ENCODE measurements around the gene ZNF766.
"Not testable (repeated sequence)": the region's sequence is repeated elsewhere in the genome, so short reads cannot be mapped to it uniquely, and the experiment has no call there.

ZNF766 gene

GRCh38 chr19:52269338-52270261, at the start of gene ZNF766:
ZNF766 (plus strand) TSS chr19:52269587; CDS start chr19:52269614, 27 bp downstream.
- peak; percentile 93 to 96 for DNase-seq (ENCODE audit: low read depth in 2 of 2, low spot score in 1 of 2)

- no peak for DNase-seq (ENCODE audit: low read depth in 2 of 2, low spot score in 1 of 2)
Measured at GRCh38 chr19:52219611-52220010, 49.8 kb upstream of the ZNF766 start.

GRCh38 chr19:52221031-52221430, 48.4 kb upstream of the ZNF766 start:
- DNase-seq (ENCODE audit: low read depth in 2 of 2, low spot score in 1 of 2): no peak

- DNase-seq (ENCODE audit: low read depth in 2 of 2, low spot score in 1 of 2): no peak
Measured at GRCh38 chr19:52221831-52222375, 47.5 kb upstream of the ZNF766 start.

- DNase-seq (ENCODE audit: low read depth in 2 of 2, low spot score in 1 of 2): no peak
Measured at GRCh38 chr19:52224211-52224610, 45.2 kb upstream of the ZNF766 start.

- DNase-seq (ENCODE audit: low read depth in 2 of 2, low spot score in 1 of 2): no peak
Measured at GRCh38 chr19:52226652-52227051, 42.7 kb upstream of the ZNF766 start.

- DNase-seq (ENCODE audit: low read depth in 2 of 2, low spot score in 1 of 2): no peak
Measured at GRCh38 chr19:52227196-52227940, 42.0 kb upstream of the ZNF766 start.

- no peak for DNase-seq (ENCODE audit: low read depth in 2 of 2, low spot score in 1 of 2)
Measured at GRCh38 chr19:52227980-52228379, 41.4 kb upstream of the ZNF766 start.

GRCh38 chr19:52229524-52229923, 39.9 kb upstream of the ZNF766 start:
- DNase-seq (ENCODE audit: low read depth in 2 of 2, low spot score in 1 of 2): no peak

- DNase-seq (ENCODE audit: low read depth in 2 of 2, low spot score in 1 of 2): no peak
Measured at GRCh38 chr19:52230685-52231084, 38.7 kb upstream of the ZNF766 start.

- DNase-seq (ENCODE audit: low read depth in 2 of 2, low spot score in 1 of 2): no peak
Measured at GRCh38 chr19:52231154-52231910, 38.1 kb upstream of the ZNF766 start.

- DNase-seq (ENCODE audit: low read depth in 2 of 2, low spot score in 1 of 2): no peak
Measured at GRCh38 chr19:52234406-52234805, 35.0 kb upstream of the ZNF766 start.

- no peak for DNase-seq (ENCODE audit: low read depth in 2 of 2, low spot score in 1 of 2)
Measured at GRCh38 chr19:52237197-52237596, 32.2 kb upstream of the ZNF766 start.

GRCh38 chr19:52237771-52238400, 31.5 kb upstream of the ZNF766 start:
- peak; percentile 20 to 37 for DNase-seq (ENCODE audit: low read depth in 2 of 2, low spot score in 1 of 2)

GRCh38 chr19:52244021-52244420, 25.4 kb upstream of the ZNF766 start:
- DNase-seq (ENCODE audit: low read depth in 2 of 2, low spot score in 1 of 2): no peak

GRCh38 chr19:52248241-52248640, 21.1 kb upstream of the ZNF766 start:
- DNase-seq (ENCODE audit: low read depth in 2 of 2, low spot score in 1 of 2): peak; percentile 34 to 38

GRCh38 chr19:52258426-52258825, 11.0 kb upstream of the ZNF766 start:
- no peak for DNase-seq (ENCODE audit: low read depth in 2 of 2, low spot score in 1 of 2)

GRCh38 chr19:52265556-52265955, 3.8 kb upstream of the ZNF766 start:
- DNase-seq (ENCODE audit: low read depth in 2 of 2, low spot score in 1 of 2): not testable (repeated sequence)

- DNase-seq (ENCODE audit: low read depth in 2 of 2, low spot score in 1 of 2): no peak
Measured at GRCh38 chr19:52270266-52270885, 989 bp downstream of the ZNF766 start.

GRCh38 chr19:52273301-52273700, 3.9 kb downstream of the ZNF766 start:
- DNase-seq (ENCODE audit: low read depth in 2 of 2, low spot score in 1 of 2): no peak

Measured in stimulated activated CD8-positive, alpha-beta memory T cell treated with anti-CD3 and anti-CD28 coated beads, Interleukin-4, amount 100 ng/mL, for 4 hours (primary cell).